ENCODE data around the gene SMARCA1.
"Not testable (repeated sequence)": the region's sequence is repeated elsewhere in the genome, so short reads cannot be mapped to it uniquely, and the experiment has no call there.

The SMARCA1 gene

DNA sequence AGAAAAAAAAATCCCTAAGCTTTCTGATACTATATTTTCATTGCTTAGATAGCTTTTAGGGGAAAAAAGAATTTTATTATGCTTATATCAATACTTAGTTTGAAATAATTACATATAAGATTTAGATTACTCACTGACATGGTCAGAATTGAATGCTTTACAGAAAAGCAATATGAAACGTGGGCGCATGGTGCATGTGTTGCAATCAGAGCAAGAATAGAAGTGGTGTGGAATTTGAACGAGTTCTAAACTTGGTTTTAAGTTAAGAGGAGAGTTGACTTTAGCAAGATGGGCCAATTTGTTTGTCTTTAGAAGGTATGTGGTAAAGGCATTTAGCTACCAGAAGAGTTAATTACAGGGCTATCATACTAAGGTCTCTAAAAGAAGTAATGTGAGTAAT is 38.2 kb upstream of the SMARCA1 start:
- TF ChIP-seq, protein P1, sequence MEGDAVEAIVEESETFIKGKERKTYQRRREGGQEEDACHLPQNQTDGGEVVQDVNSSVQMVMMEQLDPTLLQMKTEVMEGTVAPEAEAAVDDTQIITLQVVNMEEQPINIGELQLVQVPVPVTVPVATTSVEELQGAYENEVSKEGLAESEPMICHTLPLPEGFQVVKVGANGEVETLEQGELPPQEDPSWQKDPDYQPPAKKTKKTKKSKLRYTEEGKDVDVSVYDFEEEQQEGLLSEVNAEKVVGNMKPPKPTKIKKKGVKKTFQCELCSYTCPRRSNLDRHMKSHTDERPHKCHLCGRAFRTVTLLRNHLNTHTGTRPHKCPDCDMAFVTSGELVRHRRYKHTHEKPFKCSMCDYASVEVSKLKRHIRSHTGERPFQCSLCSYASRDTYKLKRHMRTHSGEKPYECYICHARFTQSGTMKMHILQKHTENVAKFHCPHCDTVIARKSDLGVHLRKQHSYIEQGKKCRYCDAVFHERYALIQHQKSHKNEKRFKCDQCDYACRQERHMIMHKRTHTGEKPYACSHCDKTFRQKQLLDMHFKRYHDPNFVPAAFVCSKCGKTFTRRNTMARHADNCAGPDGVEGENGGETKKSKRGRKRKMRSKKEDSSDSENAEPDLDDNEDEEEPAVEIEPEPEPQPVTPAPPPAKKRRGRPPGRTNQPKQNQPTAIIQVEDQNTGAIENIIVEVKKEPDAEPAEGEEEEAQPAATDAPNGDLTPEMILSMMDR (IDR thresholded peaks at IDR 0.05; ENCODE audit: low read depth, low read length, missing control alignments) = no peak
- no peak overlapping the region for H3K4me3 ChIP-seq (ENCODE audit: low read depth, low read length)
- DNase-seq (ENCODE audit: low read depth) = no peak

DNA sequence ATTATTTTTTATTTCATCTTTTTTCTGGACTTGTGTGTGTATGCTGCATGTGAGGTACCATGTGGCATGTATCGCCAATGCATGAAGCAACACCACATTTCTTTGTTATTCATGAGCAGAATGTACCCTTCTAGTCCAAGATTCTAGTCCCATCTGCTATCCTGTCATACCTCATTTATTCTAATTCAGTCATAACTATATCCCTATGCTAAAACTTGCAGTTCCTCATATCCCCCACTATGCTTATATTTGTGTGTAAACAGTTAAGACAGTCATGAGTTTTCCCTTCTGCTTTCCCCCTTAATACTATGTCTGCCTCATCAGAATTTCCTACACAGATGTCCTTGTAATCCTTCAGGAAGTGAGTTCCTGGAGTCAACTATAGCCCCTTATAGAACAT is 36.5 kb upstream of the SMARCA1 start:
- no peak overlapping the region for H3K4me3 ChIP-seq (ENCODE audit: low read depth, low read length)
- TF ChIP-seq, protein P1 (IDR thresholded peaks at IDR 0.05; ENCODE audit: low read depth, low read length, missing control alignments) = no peak
- no peak for DNase-seq (ENCODE audit: low read depth)

DNA sequence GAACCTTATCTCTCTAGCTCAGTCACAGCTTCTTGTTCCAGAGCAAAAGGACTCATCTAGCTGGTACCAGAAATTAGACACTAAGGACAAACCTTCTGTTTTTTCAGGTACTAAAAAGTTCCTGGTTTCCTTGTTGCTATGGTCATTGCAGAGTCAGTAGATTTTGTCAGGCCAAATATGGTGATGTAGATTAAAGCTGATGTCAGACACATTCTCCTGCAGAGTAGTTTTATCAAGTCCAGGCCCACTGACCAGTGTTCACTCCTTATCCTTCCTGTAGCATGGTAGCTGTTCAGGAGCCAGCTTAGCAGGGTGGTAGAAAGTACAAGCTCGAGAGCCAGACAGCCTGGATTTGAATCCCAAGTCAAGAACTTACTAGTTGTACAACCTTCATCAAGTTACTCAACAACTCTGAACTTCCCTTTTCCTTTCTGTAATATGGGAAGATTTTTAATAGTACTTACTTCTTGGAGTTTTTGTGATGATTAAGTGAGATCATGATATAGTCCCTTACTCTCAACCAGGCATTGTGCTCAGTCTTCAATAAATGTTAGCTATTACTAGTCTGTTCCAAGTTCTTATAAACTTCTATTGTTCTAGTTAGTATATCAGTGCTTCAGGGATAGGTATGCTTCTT is 34.7 kb upstream of the SMARCA1 start:
- no peak for DNase-seq (ENCODE audit: low read depth)
- no peak overlapping the region for H3K4me3 ChIP-seq (ENCODE audit: low read depth, low read length)
- TF ChIP-seq, protein P1 (IDR thresholded peaks at IDR 0.05; ENCODE audit: low read depth, low read length, missing control alignments) = no peak

DNA sequence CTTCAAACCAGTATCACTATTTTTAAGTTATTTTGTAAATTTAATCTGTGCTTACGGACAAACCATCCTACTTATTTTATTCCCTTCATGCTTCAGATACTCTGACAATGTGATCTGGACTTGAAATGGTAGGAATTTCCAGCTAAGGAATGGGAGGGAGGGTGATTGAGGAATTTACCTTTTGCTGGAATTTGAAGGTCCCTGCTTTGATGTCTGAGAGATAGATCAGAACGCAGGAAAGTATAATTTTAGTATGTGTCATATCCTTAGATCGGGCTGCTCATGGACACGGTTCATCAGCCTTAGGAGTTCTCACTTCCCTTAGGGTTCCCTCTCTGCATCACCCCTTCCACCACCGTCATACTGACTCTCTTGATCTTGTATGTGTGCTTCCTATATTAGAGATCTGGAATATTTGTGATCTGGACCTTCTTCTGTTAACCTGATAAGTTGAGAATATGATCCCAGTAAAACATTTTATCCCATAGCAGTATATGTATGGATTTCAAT is 33.6 kb upstream of the SMARCA1 start:
- TF ChIP-seq, protein P1 (IDR thresholded peaks at IDR 0.05; ENCODE audit: low read depth, low read length, missing control alignments) = no peak
- no peak for DNase-seq (ENCODE audit: low read depth)
- H3K4me3 ChIP-seq (ENCODE audit: low read depth, low read length) = no peak overlapping the region

DNA sequence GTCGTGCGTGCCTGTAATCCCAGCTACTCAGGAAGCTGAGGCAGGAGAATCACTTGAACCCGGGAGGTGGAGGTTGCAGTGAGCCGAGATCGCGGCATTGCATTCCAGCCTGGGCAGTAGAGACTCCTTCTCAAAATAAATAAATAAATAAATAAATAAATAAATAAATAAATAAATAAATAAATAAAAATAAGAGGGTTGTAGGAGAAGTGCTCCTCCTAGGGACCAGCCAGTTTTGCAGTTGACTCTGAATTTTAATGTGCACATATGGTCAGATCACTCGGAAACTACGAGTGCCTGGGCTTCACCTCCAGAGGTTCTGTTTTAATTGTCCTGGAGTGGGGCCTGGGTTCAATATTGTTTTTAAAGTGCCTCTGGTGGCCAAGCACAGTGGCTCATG is 31.5 kb upstream of the SMARCA1 start:
- H3K4me3 ChIP-seq (ENCODE audit: low read depth, low read length) = not testable (repeated sequence)

DNA sequence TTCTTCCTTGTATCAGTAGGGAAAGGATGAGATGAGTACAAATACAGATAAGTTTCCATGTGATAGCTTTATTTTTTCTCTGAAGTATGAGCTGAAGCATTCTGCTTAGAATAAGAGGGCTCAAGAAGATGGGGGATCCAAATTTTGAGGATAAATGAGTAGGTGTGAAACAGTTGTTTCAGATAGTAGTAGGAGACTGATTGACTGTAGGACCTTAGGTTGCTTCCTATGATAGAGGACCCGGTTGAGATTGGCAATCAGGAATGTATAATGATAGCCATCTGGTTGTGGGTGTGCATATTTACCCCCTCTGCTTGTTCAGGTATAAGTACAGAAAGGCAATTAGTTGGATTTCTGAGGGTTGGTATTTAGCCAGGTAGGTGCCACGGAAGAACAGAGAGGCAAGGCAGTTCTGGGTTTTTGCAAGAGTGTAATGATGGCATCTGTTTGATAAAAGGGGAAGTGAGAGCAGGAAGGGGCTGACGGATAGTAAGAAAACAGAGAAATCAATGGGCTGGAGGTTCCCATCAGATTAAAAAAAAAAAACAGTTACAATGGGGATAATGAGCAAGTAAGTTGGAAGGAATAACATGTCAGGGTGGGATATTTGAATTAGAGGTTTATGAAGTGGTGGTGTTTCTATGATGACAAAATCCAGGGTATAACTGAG is 30.5 kb upstream of the SMARCA1 start:
- DNase-seq (ENCODE audit: low read depth) = peak; percentile 18
- no peak overlapping the region for H3K4me3 ChIP-seq (ENCODE audit: low read depth, low read length)
- TF ChIP-seq, protein P1 (IDR thresholded peaks at IDR 0.05; ENCODE audit: low read depth, low read length, missing control alignments) = no peak

More for the DNA sequence above, 31.5 kb upstream of the SMARCA1 start:
- DNase-seq (ENCODE audit: low read depth) = not testable (repeated sequence)

DNA sequence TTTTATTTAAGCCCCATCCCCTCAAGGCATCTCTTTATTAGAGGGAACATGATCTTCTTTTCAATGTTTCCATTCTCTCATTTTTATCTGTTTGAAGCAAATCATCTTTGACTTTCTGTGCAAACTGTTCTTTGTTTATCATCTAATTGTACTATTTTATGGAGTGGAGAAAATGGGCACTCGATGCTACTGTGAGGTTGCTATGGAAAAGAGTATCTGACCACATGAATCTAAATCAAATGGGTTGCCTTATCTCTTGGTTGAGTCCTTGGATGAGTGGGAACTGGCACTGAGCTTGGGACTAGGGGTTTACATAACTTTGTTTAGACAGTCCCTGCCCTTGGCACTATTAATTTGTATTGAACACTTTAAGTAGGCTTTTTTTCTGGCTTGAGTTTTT is 25.8 kb upstream of the SMARCA1 start:
- TF ChIP-seq, protein P1 (IDR thresholded peaks at IDR 0.05; ENCODE audit: low read depth, low read length, missing control alignments) = no peak
- DNase-seq (ENCODE audit: low read depth) = no peak

More for the DNA sequence above, 25.8 kb upstream of the SMARCA1 start:
- H3K4me3 ChIP-seq (ENCODE audit: low read depth, low read length) = no peak overlapping the region
